Progenitor cell of endocrine pancreas (in vitro differentiated cells): ENCODE results near the gene JPH4. TPM values are rescaled to one million over a fixed set of nuclear protein-coding genes. Genes with fewer than 3 reads are reported as not detected.
"Not testable (repeated sequence)": the region's sequence is repeated elsewhere in the genome, so short reads cannot be mapped to it uniquely, and the experiment has no call there.

Experiments used
- DNase-seq: peaks from one replicate; pipeline ENCODE4 v3.0.0; 2021; ENCODE audit warnings: low spot score; ENCODE audit not compliant: unreplicated experiment
- H3K27ac Mint-ChIP-seq: 2 replicates; pipeline ENCODE4 v1.8.0; 2021; ENCODE audit warnings: mild to moderate bottlenecking, moderate library complexity, mixed read lengths
- H3K27me3 Mint-ChIP-seq: 2 replicates; pipeline ENCODE4 v1.8.0; 2021; ENCODE audit warnings: mixed read lengths
- H3K36me3 Mint-ChIP-seq: 2 replicates; pipeline ENCODE4 v1.8.0; 2022; ENCODE audit warnings: mixed read lengths; ENCODE audit not compliant: insufficient read depth
- H3K4me1 Mint-ChIP-seq: 2 replicates; pipeline ENCODE4 v1.8.0; 2021; ENCODE audit warnings: low read depth, mixed read lengths
- H3K4me3 Mint-ChIP-seq: 2 replicates; pipeline ENCODE4 v1.8.0; 2021; ENCODE audit warnings: low read depth, mild to moderate bottlenecking, moderate library complexity, mixed read lengths
- H3K9me3 Mint-ChIP-seq: 2 replicates; pipeline ENCODE4 v1.8.0; 2021; ENCODE audit warnings: low read depth, mixed read lengths
- CTCF ChIP-seq: fragments of 200-600 bp; sonication (generic); IDR thresholded peaks from one replicate; pipeline ENCODE4 v1.5.0; 2021; ENCODE audit warnings: antibody characterized with exemption, mild to moderate bottlenecking; ENCODE audit not compliant: unreplicated experiment
- total RNA-seq: library from RNA; stranded (reverse); gene quantifications from 2 replicates; pipeline ENCODE4 v1.2.1, GENCODE V29; 2021

Gene JPH4
- total RNA-seq, 1 donor from 2014 or later, result not detected

DNA sequence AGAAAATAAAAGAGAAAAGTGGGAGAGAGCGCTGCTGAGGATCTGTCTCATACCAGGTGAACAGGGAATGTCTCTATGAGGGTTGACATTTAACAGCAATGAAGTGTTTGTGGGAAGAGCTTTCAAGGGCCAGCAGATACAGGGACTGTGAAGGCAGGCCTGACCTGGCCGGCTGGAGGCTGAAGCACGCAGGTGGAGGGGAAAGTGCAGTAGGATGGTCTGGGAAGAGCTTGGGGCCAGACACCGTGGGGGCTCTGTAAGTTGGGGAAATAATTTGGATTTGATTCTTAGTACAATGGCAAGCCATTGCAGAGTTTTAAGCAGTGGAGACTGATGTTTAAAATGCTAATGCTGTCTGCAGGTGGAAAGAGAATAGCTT is 33.8 kb upstream of the JPH4 start:
- Mint-ChIP-seq H3K27me3 (peaks cover 37% of the 10 kb centered on the region), H3K27ac (peak overlapping the region; percentile 68), H3K4me1 (peaks cover 30% of the 10 kb centered on the region), H3K36me3 (no peaks in the 10 kb centered on the region), H3K9me3 (peaks cover 11% of the 10 kb centered on the region), H3K4me3 (no peak overlapping the region)
- DNase-seq, result no peak
- TF ChIP-seq CTCF, result no peak

DNA sequence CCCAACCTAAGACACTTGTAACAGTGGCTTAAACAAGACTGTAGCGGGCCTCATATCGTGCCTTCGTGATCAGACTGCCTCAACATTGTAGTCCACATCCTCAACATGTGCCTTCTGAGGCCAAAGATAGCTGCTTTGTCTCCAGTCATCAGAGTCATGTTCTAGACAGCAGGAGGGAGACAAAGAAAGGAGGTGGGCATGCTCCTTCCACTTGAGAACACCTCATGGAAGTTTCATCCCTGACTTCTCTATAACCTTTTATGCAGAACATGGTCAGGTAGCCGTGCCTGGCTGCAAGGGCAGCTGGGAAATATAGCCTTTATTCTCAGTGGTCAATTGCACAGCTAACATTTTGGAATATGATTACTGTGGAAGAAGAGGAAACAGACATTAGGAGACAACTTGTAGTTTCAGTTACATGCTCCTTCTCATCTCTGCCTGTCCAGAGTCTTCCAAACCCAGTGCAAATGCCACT is 32.3 kb upstream of the JPH4 start:
- H3K4me1 Mint-ChIP-seq, result peaks cover 30% of the 10 kb centered on the region
- no peak overlapping the region for H3K27ac Mint-ChIP-seq
- H3K27me3 Mint-ChIP-seq, result peaks cover 45% of the 10 kb centered on the region
- no peak for TF ChIP-seq CTCF
- H3K4me3 Mint-ChIP-seq, result no peak overlapping the region
- H3K36me3 Mint-ChIP-seq, result no peaks in the 10 kb centered on the region
- DNase-seq, result no peak
- H3K9me3 Mint-ChIP-seq, result peaks cover 12% of the 10 kb centered on the region

- peaks cover 12% of the 10 kb centered on the region for H3K9me3 Mint-ChIP-seq
- no peaks in the 10 kb centered on the region for H3K36me3 Mint-ChIP-seq
- H3K27ac Mint-ChIP-seq, result no peak overlapping the region
- H3K4me3 Mint-ChIP-seq, result no peak overlapping the region
- no peak for TF ChIP-seq CTCF
- peaks cover 30% of the 10 kb centered on the region for H3K4me1 Mint-ChIP-seq
- peaks cover 46% of the 10 kb centered on the region for H3K27me3 Mint-ChIP-seq
- no peak for DNase-seq
These were observed 31.7 kb upstream of the JPH4 start for GRCh38 chr14:23610090-23610814.

GRCh38 chr14:23609411-23610089 is 31.0 kb upstream of the JPH4 start:
- H3K36me3 Mint-ChIP-seq, DNase-seq, H3K27ac Mint-ChIP-seq, H3K4me3 Mint-ChIP-seq: not testable (repeated sequence)
- peaks cover 28% of the 10 kb centered on the region for H3K4me1 Mint-ChIP-seq
- H3K9me3 Mint-ChIP-seq, result peaks cover 12% of the 10 kb centered on the region
- peaks cover 46% of the 10 kb centered on the region for H3K27me3 Mint-ChIP-seq

DNA sequence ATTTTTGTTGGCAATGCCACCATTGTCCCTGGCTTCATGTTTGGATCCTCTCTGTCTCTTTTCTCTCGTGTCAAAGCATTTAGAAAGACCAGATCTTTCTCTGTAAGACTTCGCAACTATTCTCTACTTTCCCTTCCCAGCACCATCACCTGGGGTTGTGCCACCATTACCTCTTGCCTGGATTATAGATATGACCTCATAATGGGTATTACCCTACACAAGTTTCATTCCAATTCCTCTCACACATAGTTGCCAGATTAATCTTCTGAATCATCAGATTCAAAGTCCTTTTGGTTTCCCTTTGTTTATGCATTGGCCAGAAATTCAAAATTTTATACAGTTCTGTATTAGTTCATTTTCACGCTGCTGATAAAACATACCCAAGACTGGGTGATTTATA is 30.4 kb upstream of the JPH4 start:
- no peak overlapping the region for H3K27ac Mint-ChIP-seq
- TF ChIP-seq CTCF, result no peak
- H3K9me3 Mint-ChIP-seq, result peaks cover 12% of the 10 kb centered on the region
- peaks cover 43% of the 10 kb centered on the region for H3K27me3 Mint-ChIP-seq
- peaks cover 22% of the 10 kb centered on the region for H3K4me1 Mint-ChIP-seq
- no peak for DNase-seq
- no peaks in the 10 kb centered on the region for H3K36me3 Mint-ChIP-seq
- H3K4me3 Mint-ChIP-seq, result no peak overlapping the region
